ENCODE results near the gene THAP5.

THAP5 gene

GRCh38 chr7:108533712-108534111 is 35.8 kb downstream of the THAP5 start:
- no peak for DNase-seq (ENCODE audit: low read depth)

- DNase-seq (ENCODE audit: low read depth), result no peak
These were observed 40.2 kb downstream of the THAP5 start for GRCh38 chr7:108529341-108529740.

GRCh38 chr7:108528183-108528712 is 41.3 kb downstream of the THAP5 start:
- no peak for DNase-seq (ENCODE audit: low read depth)

- no peak for DNase-seq (ENCODE audit: low read depth)
These were observed 42.8 kb downstream of the THAP5 start for GRCh38 chr7:108526768-108527017.

GRCh38 chr7:108525985-108526767 is 43.3 kb downstream of the THAP5 start, which contains the start of gene PNPLA8:
Gene PNPLA8, minus strand, starts transcription at chr7:108526135. Its CDS starts 10,644 bp downstream, at chr7:108515491.
- peak; percentile 100 for DNase-seq (ENCODE audit: low read depth)

GRCh38 chr7:108525327-108525984 is 44.0 kb downstream of the THAP5 start:
- no peak for DNase-seq (ENCODE audit: low read depth)

GRCh38 chr7:108522780-108523179 is 46.7 kb downstream of the THAP5 start:
- DNase-seq (ENCODE audit: low read depth), result no peak

- DNase-seq (ENCODE audit: low read depth), result no peak
These were observed 51.6 kb downstream of the THAP5 start for GRCh38 chr7:108517951-108518350.

- DNase-seq (ENCODE audit: low read depth), result no peak
These were observed 53.9 kb downstream of the THAP5 start for GRCh38 chr7:108515630-108516029.

- no peak for DNase-seq (ENCODE audit: low read depth)
These were observed 54.5 kb downstream of the THAP5 start for GRCh38 chr7:108515013-108515412.
